GM12875 (cell line): ENCODE measurements around the gene NEU2.
A peak's percentile ranks its signal among the peaks of the same experiment; 100 is the strongest.

Source experiments
- H3K4me3 ChIP-seq: one replicate; pipeline ENCODE4 v1.5.1; 2011; ENCODE audit warnings: low read depth, low read length, control low read depth
- TF ChIP-seq, protein P1 (sequence below): IDR thresholded peaks from 2 replicates; pipeline ENCODE4 v1.5.1; 2011; ENCODE audit warnings: low read depth, mild to moderate bottlenecking, control low read depth, inconsistent platforms, low read length, moderate library complexity, borderline replicate concordance; ENCODE audit not compliant: insufficient read depth

The NEU2 gene

DNA sequence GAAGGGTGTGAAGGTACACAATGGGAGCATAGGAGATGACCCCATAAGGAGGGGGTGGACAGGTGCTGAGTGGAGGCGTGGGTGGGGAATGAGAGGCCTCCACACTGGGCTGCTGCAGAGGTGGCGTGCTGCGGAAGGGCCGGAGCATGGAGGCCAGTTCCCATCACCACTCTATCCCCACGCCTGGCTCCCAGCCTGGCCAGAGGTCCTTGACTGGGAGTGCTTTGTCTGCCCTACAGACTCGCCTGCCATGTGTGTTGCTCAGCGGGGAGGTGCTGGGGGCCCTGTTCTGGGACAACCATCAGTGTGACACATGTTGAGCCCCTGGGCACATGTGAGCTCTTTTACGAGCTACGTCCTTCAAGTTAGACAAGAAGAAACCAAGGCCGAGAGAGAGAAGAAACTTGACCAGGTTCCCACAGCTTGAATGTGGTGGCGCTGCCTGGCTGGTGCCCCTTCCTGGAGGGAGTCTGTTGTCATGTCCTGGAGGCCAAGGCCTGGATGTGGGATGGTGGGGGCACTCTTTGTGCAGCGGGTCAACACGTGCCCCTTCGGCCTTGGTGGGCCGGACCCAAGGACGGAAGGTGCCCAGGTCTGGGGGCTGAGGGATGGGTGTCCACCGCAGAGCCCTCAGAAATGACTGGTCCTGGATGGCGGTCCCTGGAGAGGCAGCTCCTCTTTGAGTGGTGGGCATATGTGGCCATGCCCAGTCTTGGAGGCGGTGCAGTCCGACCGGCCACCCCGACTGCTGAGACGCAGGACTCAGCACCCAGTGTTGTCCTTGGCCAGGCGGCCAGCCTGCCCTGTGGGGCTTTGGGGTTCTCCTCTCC is 26.5 kb downstream of the NEU2 start:
- TF ChIP-seq, protein P1, sequence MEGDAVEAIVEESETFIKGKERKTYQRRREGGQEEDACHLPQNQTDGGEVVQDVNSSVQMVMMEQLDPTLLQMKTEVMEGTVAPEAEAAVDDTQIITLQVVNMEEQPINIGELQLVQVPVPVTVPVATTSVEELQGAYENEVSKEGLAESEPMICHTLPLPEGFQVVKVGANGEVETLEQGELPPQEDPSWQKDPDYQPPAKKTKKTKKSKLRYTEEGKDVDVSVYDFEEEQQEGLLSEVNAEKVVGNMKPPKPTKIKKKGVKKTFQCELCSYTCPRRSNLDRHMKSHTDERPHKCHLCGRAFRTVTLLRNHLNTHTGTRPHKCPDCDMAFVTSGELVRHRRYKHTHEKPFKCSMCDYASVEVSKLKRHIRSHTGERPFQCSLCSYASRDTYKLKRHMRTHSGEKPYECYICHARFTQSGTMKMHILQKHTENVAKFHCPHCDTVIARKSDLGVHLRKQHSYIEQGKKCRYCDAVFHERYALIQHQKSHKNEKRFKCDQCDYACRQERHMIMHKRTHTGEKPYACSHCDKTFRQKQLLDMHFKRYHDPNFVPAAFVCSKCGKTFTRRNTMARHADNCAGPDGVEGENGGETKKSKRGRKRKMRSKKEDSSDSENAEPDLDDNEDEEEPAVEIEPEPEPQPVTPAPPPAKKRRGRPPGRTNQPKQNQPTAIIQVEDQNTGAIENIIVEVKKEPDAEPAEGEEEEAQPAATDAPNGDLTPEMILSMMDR, result no peak
- H3K4me3 ChIP-seq, result no peak overlapping the region

GRCh38 chr2:233059547-233059796 is 27.0 kb downstream of the NEU2 start:
- TF ChIP-seq, protein P1, result peak; percentile 38; the same call in 1 of the 2 replicates
- no peak overlapping the region for H3K4me3 ChIP-seq

GRCh38 chr2:233059797-233060500 is 27.5 kb downstream of the NEU2 start, which contains the start of gene INPP5D:
TSS of gene INPP5D (plus strand) at chr2:233060342. CDS start at chr2:233060479, 137 bp downstream.
- TF ChIP-seq, protein P1, result peak; percentile 10; the same call in 1 of the 2 replicates

DNA sequence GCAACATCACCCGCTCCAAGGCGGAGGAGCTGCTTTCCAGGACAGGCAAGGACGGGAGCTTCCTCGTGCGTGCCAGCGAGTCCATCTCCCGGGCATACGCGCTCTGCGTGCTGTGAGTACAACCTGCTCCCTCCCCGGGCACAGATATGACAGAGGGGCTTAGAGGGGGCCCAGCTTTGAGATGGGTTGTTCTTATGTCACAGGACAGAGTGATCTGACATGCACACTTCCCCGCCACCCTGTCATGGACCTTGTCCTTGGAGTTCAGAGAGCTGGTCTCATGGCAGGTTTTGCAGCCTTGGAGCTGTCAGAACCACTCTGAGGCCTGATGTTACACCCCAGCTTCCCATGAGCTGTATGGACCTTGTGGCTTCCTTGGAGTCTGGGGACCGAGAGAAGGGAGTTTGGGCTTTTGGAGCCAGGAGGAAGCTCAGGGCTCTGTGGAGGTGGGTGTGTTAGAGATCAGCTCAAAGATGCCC is 28.1 kb downstream of the NEU2 start:
- TF ChIP-seq, protein P1, result no peak
- peak overlapping the region; percentile 53 for H3K4me3 ChIP-seq

More at GRCh38 chr2:233059797-233060500, 27.5 kb downstream of the NEU2 start, which contains the start of gene INPP5D:
- peak within 1 kb of the TSS; percentile 53 for H3K4me3 ChIP-seq

- TF ChIP-seq, protein P1, result no peak
- peak overlapping the region; percentile 53 for H3K4me3 ChIP-seq
Measured at GRCh38 chr2:233060980-233061590, 28.6 kb downstream of the NEU2 start.

DNA sequence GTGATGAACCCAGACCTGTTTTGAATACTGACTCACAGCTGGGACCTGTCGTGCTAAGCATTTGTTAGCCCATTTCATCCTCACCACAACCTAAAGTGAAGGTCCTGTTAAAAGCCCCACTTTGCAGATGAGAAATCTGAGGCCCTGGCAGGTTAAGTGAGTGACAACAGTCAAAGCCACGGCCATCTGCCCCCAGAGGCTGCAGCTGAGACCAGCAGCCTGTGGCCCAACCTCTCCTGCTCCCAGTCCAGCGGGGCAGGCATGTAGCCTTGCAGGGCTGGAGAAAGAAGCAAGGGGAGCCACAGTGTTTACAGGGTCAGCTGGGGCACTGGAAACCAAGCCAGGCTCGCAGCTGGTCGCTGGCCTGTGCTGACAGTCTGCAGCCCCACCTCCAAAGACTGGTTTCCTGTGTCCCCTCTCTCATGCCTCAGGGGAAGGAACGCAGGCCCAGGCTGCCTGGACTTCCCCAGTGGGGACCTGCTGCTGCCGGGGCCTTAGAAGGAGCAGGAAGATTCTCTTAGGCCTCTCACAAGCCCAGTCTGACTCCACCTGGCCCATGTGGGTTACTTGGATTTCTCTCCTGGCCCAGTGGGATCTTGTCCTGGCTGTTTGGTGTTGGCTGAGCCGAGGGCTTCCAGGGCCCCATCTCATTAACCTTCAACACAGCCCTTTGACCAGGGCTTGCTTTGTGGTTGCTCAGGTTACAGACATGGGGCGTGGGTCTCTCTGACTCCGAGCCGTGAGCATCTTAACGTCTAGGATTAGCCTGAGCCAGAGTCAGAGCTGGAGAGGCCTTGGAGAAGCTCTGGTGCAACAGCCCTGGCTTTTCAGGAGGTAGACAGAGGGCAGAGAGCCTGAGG is 29.3 kb downstream of the NEU2 start:
- H3K4me3 ChIP-seq, result peak overlapping the region; percentile 53
- TF ChIP-seq, protein P1, result peak; percentile 72
